Natural killer cell (primary cell): Measurements from ENCODE around the gene DTNB. TPM values are rescaled to one million over a fixed set of nuclear protein-coding genes. Genes with fewer than 3 reads are reported as not detected.

ENCODE experiments used
- ATAC-seq, 3 donors: fragments of 150-1000 bp in 2 of 3; fragments of 200-7000 bp in 1 of 3; cut with Tn5 transposase; 1 replicate in 1 of 3; 2 replicates in 2 of 3; pipeline ENCODE4 v1.10.0; 2021; ENCODE audit warnings: mild to moderate bottlenecking in 2 of 3, moderate library complexity in 2 of 3
- DNase-seq, 2 donors: peaks; one replicate each; pipeline versions ENCODE4 v3.0.0 to v3.0.0-alpha.2; 2013 to 2021; ENCODE audit warnings: mixed read lengths in 1 of 2
- H3K27ac ChIP-seq: one replicate; pipeline ENCODE4 v1.5.1; 2013; ENCODE audit warnings: mild to moderate bottlenecking, low read length
- H3K27me3 ChIP-seq: one replicate; pipeline ENCODE4 v1.6.1; 2013; ENCODE audit warnings: low read length; ENCODE audit not compliant: control insufficient read depth, insufficient read depth
- H3K36me3 ChIP-seq: one replicate; pipeline ENCODE4 v1.6.1; 2013; ENCODE audit warnings: low read length; ENCODE audit not compliant: control insufficient read depth, insufficient read depth
- H3K4me1 ChIP-seq: one replicate; pipeline ENCODE4 v1.6.1; 2013; ENCODE audit warnings: low read length; ENCODE audit not compliant: control insufficient read depth, insufficient read depth
- H3K4me3 ChIP-seq: one replicate; pipeline ENCODE4 v1.5.1; 2013; ENCODE audit warnings: low read length
- H3K9me3 ChIP-seq: one replicate; pipeline ENCODE4 v1.6.1; 2013; ENCODE audit warnings: low read length; ENCODE audit not compliant: control insufficient read depth, insufficient read depth
- H3K27ac Mint-ChIP-seq, 2 donors: one replicate each; pipeline ENCODE4 v1.8.0; 2022; ENCODE audit warnings: mild to moderate bottlenecking in 2 of 2, mixed read lengths in 2 of 2, moderate library complexity in 1 of 2
- H3K27me3 Mint-ChIP-seq, 2 donors: one replicate each; pipeline ENCODE4 v1.8.0; 2022; ENCODE audit warnings: low read depth in 2 of 2, mixed read lengths in 2 of 2
- H3K36me3 Mint-ChIP-seq: one replicate; pipeline ENCODE4 v1.8.0; 2022; ENCODE audit warnings: mixed read lengths
- H3K4me1 Mint-ChIP-seq, 2 donors: one replicate each; pipeline ENCODE4 v1.8.0; 2022; ENCODE audit warnings: mixed read lengths in 2 of 2
- H3K4me3 Mint-ChIP-seq: one replicate; pipeline ENCODE4 v1.8.0; 2022; ENCODE audit warnings: mild to moderate bottlenecking, moderate library complexity, mixed read lengths
- H3K9me3 Mint-ChIP-seq, 2 donors: one replicate each; pipeline ENCODE4 v1.8.0; 2022; ENCODE audit warnings: mixed read lengths in 2 of 2
- WGBS: methylation state at CpG from one replicate; pipeline ENCODE4 v1.1.7; 2013; ENCODE audit warnings: missing lambda C conversion rate; ENCODE audit not compliant: insufficient coverage; 5-methylcytosine and 5-hydroxymethylcytosine counted together
- intact Hi-C: fragments of 100-400 bp; cut with micrococcal nuclease; formaldehyde crosslinking; loops from one replicate; pipeline ENCODE4 v1.14.2; 2022
- total RNA-seq, 4 donors: library from RNA; stranded (reverse); fragments of 120-200 nt in 1 of 4; gene quantifications; one replicate each; pipeline versions ENCODE4 v1.2.3 to v1.2.4, GENCODE V29; 2013 to 2022
- TF ChIP-seq, protein P1 (sequence below): fragments of 200-600 bp; IDR thresholded peaks from one replicate; pipeline ENCODE4 v1.8.0; 2022; ENCODE audit warnings: antibody characterized with exemption

The DTNB gene
- total RNA-seq, 3 donors from 2014 or later (not counting 1 experiment from before 2014, with no cell fraction given): 20.8 to 33.7 (median 23.6) TPM

DNA sequence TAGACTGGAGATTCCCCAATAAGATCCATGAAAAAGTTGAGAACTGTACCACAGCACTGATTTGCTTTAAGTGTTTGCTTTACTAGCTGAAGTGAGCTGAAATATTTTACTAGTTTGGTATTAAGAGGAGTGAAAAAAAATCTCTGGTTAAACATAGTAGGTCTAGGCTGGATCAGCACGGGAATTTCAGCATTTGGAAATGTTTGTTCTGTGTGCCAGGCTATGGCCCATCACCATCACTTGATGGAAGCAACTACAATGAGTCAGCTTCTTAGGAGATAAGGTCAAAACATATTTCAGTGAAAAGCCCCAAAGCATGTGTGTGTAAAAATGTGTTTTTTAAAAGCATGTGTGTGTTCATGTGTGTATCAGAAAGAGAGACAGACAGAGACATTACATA lies 200.2 kb downstream of the DTNB start:
- no peak overlapping the region for H3K27ac Mint-ChIP-seq
- no peak overlapping the region for H3K4me3 ChIP-seq
- H3K4me1 ChIP-seq: no peaks in the 10 kb centered on the region
- no peaks in the 10 kb centered on the region for H3K27me3 ChIP-seq
- no peak for ATAC-seq
- H3K27me3 Mint-ChIP-seq: no peaks in the 10 kb centered on the region
- no peak overlapping the region for H3K4me3 Mint-ChIP-seq
- H3K4me1 Mint-ChIP-seq: peaks cover 0 to 4% of the 10 kb centered on the region in 2 donors
- no peak for DNase-seq
- H3K9me3 ChIP-seq: peaks cover 4% of the 10 kb centered on the region
- intact Hi-C loops: no loop called here
- peaks cover 3 to 4% of the 10 kb centered on the region in 2 donors for H3K9me3 Mint-ChIP-seq
- TF ChIP-seq, protein P1, sequence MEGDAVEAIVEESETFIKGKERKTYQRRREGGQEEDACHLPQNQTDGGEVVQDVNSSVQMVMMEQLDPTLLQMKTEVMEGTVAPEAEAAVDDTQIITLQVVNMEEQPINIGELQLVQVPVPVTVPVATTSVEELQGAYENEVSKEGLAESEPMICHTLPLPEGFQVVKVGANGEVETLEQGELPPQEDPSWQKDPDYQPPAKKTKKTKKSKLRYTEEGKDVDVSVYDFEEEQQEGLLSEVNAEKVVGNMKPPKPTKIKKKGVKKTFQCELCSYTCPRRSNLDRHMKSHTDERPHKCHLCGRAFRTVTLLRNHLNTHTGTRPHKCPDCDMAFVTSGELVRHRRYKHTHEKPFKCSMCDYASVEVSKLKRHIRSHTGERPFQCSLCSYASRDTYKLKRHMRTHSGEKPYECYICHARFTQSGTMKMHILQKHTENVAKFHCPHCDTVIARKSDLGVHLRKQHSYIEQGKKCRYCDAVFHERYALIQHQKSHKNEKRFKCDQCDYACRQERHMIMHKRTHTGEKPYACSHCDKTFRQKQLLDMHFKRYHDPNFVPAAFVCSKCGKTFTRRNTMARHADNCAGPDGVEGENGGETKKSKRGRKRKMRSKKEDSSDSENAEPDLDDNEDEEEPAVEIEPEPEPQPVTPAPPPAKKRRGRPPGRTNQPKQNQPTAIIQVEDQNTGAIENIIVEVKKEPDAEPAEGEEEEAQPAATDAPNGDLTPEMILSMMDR: no peak
- H3K36me3 ChIP-seq: no peaks in the 10 kb centered on the region
- no peak overlapping the region for H3K27ac ChIP-seq
- 88% methylated on average over 1 of the region's 1 CpG for WGBS
- H3K36me3 Mint-ChIP-seq: peaks cover 9% of the 10 kb centered on the region

DNA sequence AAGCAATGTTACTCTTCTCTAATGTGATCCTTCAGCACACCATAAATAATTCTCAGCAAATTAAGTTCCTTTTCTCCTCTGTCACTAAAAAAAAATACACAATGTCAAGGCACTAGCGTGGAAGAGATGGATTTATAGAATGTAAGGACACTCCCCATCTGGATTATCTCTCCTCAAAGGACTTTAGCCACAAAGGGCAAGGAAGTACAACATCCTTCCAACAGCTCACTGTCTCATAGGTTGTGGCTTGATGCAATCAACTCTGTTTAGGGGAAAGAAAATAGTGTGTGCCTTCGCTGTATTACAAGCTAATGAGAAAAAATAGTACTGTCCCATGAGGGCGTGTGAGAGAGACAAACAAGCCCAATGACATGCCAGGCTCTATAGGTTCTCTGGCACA lies 202.6 kb downstream of the DTNB start:
- TF ChIP-seq, protein P1: no peak
- H3K27ac Mint-ChIP-seq: no peak overlapping the region
- peaks cover 3 to 4% of the 10 kb centered on the region in 2 donors for H3K9me3 Mint-ChIP-seq
- no peaks in the 10 kb centered on the region for H3K27me3 ChIP-seq
- H3K4me1 ChIP-seq: no peaks in the 10 kb centered on the region
- WGBS: 97% methylated on average over 2 of the region's 3 CpGs
- H3K27me3 Mint-ChIP-seq: no peaks in the 10 kb centered on the region
- no peak overlapping the region for H3K4me3 ChIP-seq
- peaks cover 4% of the 10 kb centered on the region for H3K9me3 ChIP-seq
- no peak for ATAC-seq
- H3K27ac ChIP-seq: no peak overlapping the region
- no peak overlapping the region for H3K4me3 Mint-ChIP-seq
- no peaks in the 10 kb centered on the region for H3K36me3 ChIP-seq
- intact Hi-C loops: no loop called here
- H3K36me3 Mint-ChIP-seq: peaks cover 9% of the 10 kb centered on the region
- DNase-seq: no peak
- peaks cover 0 to 4% of the 10 kb centered on the region in 2 donors for H3K4me1 Mint-ChIP-seq

DNA sequence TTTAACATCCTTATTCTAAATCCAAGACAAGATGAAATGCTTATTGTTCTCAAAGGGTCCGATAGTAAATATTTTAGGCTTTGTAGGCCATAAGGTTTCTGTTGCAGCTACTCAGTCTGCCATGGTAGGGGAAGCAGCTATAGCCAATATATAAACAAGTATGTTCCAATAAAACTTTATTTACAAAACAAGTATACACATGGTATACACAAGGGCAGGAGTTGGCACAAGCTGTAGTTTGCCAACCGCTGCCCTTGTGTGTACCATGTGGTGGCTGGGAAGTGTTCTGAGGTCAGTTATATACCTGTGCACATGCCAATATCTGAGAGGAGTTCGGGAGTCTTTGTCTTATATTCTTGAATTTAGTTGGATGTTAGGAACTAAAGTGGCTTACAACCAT lies 205.6 kb downstream of the DTNB start:
- no peaks in the 10 kb centered on the region for H3K36me3 Mint-ChIP-seq
- 98% methylated on average over 3 of the region's 3 CpGs for WGBS
- no peaks in the 10 kb centered on the region for H3K9me3 ChIP-seq
- peaks cover 0 to 4% of the 10 kb centered on the region in 2 donors for H3K4me1 Mint-ChIP-seq
- H3K4me3 Mint-ChIP-seq: no peak overlapping the region
- H3K9me3 Mint-ChIP-seq: no peaks in the 10 kb centered on the region
- H3K27ac Mint-ChIP-seq: no peak overlapping the region
- DNase-seq (no peak), ATAC-seq (no peak)
- H3K4me3 ChIP-seq: no peak overlapping the region
- H3K27me3 ChIP-seq: no peaks in the 10 kb centered on the region
- H3K27me3 Mint-ChIP-seq: no peaks in the 10 kb centered on the region
- no peaks in the 10 kb centered on the region for H3K36me3 ChIP-seq
- intact Hi-C loops: no loop called here
- TF ChIP-seq, protein P1: no peak
- no peaks in the 10 kb centered on the region for H3K4me1 ChIP-seq
- no peak overlapping the region for H3K27ac ChIP-seq

DNA sequence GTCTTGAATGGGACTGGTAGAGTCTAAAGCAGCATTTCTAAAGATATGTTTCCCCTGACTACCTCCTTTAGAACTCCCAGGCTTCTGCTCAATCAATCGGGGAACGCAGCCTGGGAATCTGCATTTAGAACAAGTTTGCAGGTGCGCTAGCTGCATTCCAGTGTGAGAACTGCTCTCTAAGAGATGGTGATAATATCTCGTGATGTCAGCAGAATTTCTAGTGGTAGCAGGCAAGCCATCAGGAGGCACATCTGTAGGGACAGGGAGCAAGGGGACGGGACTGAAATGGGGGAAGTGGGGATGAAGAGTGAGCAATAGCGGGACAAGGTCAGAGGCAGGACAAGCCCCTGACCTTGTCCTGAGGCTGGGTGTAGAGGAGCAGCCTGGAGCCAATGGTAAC lies 211.4 kb downstream of the DTNB start:
- Histone ChIP-seq H3K4me3 (no peak overlapping the region), H3K27ac (no peak overlapping the region), H3K4me1 (no peaks in the 10 kb centered on the region), H3K27me3 (no peaks in the 10 kb centered on the region), H3K36me3 (no peaks in the 10 kb centered on the region), H3K9me3 (no peaks in the 10 kb centered on the region)
- no peaks in the 10 kb centered on the region for H3K9me3 Mint-ChIP-seq
- no peaks in the 10 kb centered on the region for H3K4me1 Mint-ChIP-seq
- no peaks in the 10 kb centered on the region for H3K36me3 Mint-ChIP-seq
- DNase-seq: no peak
- H3K4me3 Mint-ChIP-seq: no peak overlapping the region
- H3K27me3 Mint-ChIP-seq: no peaks in the 10 kb centered on the region
- TF ChIP-seq, protein P1: no peak
- H3K27ac Mint-ChIP-seq: no peak overlapping the region
- intact Hi-C loops: no loop called here
- WGBS: 96% methylated on average over 6 of the region's 6 CpGs
- no peak for ATAC-seq
